IPS DF 6.9 (cell line): ENCODE data around the gene NECAB3.
A peak's percentile ranks its signal among the peaks of the same experiment; 100 is the strongest.

ENCODE experiments used
- DNase-seq: peaks from one replicate; pipeline ENCODE4 v3.0.0-alpha.2; 2013; ENCODE audit warnings: low read depth, low spot score
- H3K27ac ChIP-seq: one replicate; pipeline ENCODE4 v1.5.1; 2013; ENCODE audit warnings: low read length, control low read depth
- H3K27me3 ChIP-seq: 2 replicates; pipeline ENCODE4 v1.6.1; 2013; ENCODE audit warnings: mild to moderate bottlenecking, low read length; ENCODE audit not compliant: control insufficient read depth, insufficient read depth
- H3K36me3 ChIP-seq: 2 replicates; pipeline ENCODE4 v1.6.1; 2013; ENCODE audit warnings: low read length; ENCODE audit not compliant: control insufficient read depth, insufficient read depth
- H3K4me1 ChIP-seq: 2 replicates; pipeline ENCODE4 v1.6.1; 2013; ENCODE audit warnings: low read length; ENCODE audit not compliant: control insufficient read depth, insufficient read depth
- H3K4me3 ChIP-seq: 2 replicates; pipeline ENCODE4 v1.5.1; 2013; ENCODE audit warnings: mild to moderate bottlenecking, low read length
- H3K9me3 ChIP-seq: 2 replicates; pipeline ENCODE4 v1.6.1; 2013; ENCODE audit warnings: low read length, inconsistent platforms; ENCODE audit not compliant: control insufficient read depth, insufficient read depth
- WGBS: extraction: QIAGEN DNeasy Blood & Tissue Kit; methylation state at CpG from one replicate; pipeline ENCODE4 v1.1.7; 2013; ENCODE audit warnings: mixed read lengths, missing lambda C conversion rate; ENCODE audit not compliant: insufficient read length, insufficient coverage; 5-methylcytosine and 5-hydroxymethylcytosine counted together

The NECAB3 gene

DNA sequence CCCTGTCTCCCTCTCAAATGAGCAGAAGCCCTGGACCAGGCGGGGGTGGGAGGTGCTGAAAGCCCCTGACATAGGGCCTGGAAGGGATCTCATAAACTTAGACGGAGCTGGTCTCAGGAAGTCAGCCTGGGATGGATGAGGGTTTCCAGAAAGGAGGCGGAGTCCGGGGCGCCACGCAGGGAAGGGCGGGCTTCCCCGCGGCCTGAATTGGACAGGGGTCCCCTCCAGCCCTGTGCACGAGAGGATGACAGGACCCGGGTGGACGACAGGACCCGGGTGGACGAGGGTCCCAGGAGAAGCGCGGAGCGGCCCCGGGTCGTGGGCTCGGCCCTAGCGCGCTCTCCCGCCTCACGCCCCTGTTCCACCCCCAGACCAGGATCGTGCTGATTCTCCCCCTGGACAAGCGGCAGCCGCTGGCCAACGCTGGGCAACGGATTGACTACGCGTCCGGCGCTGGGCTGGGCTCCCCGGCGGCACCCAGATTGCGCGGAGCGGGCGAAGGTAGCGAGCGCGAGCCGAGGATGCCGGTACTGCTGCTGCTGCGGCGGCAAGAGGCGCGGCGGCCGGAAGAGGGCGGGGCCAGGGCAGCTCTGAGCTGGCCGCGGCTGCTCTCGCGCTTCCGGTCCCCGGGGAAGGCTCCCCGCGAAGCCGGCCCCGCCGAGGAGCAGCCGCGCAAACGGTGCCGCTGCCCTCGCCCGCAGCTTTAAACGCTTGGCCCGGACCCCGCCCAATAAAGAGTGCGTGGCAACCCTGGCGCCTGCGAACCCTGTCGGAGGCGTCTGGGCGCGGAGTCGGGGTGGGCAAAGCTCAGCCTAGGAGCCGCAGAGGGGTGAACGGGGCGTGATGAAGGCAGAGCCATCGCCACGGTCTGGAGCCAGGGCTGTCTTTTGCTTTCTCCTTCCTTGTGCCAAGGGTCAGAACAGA, 10.8 kb downstream of the NECAB3 start:
- H3K4me1 ChIP-seq = peaks cover 3% of the 10 kb centered on the region
- no CpG with 5 or more reads among the region's 84 CpGs for WGBS

GRCh38 chr20:33662172-33662571, 12.1 kb downstream of the NECAB3 start, which contains the start of gene C20orf144:
TSS of gene C20orf144 (plus strand) at chr20:33662327. CDS start at chr20:33662346, 19 bp downstream.
- no CpG with 5 or more reads among the region's 10 CpGs for WGBS
- Histone ChIP-seq H3K36me3 (peaks cover 11% of the 10 kb centered on the region), H3K4me1 (peaks cover 3% of the 10 kb centered on the region), H3K27ac (no peak within 1 kb of the TSS), H3K4me3 (peak within 1 kb of the TSS; percentile 68; the same call in 1 of the 2 replicates), H3K27me3 (no peaks in the 10 kb centered on the region), H3K9me3 (no peaks in the 10 kb centered on the region)
- DNase-seq = no peak

More for the DNA sequence above, 10.8 kb downstream of the NECAB3 start:
- H3K36me3 ChIP-seq = peaks cover 6% of the 10 kb centered on the region; the same call in 1 of the 2 replicates
- no peaks in the 10 kb centered on the region for H3K27me3 ChIP-seq
- H3K27ac ChIP-seq = no peak overlapping the region
- H3K9me3 ChIP-seq = no peaks in the 10 kb centered on the region
- DNase-seq = no peak
- peak overlapping the region; percentile 68 for H3K4me3 ChIP-seq

GRCh38 chr20:33660685-33661058, 13.6 kb downstream of the NECAB3 start:
- no peaks in the 10 kb centered on the region for H3K9me3 ChIP-seq
- no peak overlapping the region for H3K4me3 ChIP-seq
- DNase-seq = no peak
- peaks cover 3% of the 10 kb centered on the region for H3K4me1 ChIP-seq
- no peaks in the 10 kb centered on the region for H3K27me3 ChIP-seq
- WGBS = no CpG with 5 or more reads among the region's 7 CpGs
- H3K27ac ChIP-seq = no peak overlapping the region
- H3K36me3 ChIP-seq = peaks cover 10% of the 10 kb centered on the region

- H3K4me1 ChIP-seq = peaks cover 3% of the 10 kb centered on the region
- WGBS = no CpG with 5 or more reads among the region's 21 CpGs
- H3K36me3 ChIP-seq = peaks cover 10% of the 10 kb centered on the region
- no peak for DNase-seq
- H3K27ac ChIP-seq = no peak overlapping the region
- no peak overlapping the region for H3K4me3 ChIP-seq
- H3K9me3 ChIP-seq = no peaks in the 10 kb centered on the region
- H3K27me3 ChIP-seq = no peaks in the 10 kb centered on the region
Observed at GRCh38 chr20:33660035-33660684, 14.1 kb downstream of the NECAB3 start.

GRCh38 chr20:33659341-33660034, 14.7 kb downstream of the NECAB3 start:
- Histone ChIP-seq H3K9me3 (no peaks in the 10 kb centered on the region), H3K4me1 (peaks cover 3% of the 10 kb centered on the region), H3K27me3 (no peaks in the 10 kb centered on the region), H3K27ac (no peak overlapping the region), H3K4me3 (no peak overlapping the region), H3K36me3 (peaks cover 10% of the 10 kb centered on the region)
- WGBS = no CpG with 5 or more reads among the region's 32 CpGs
- no peak for DNase-seq

DNA sequence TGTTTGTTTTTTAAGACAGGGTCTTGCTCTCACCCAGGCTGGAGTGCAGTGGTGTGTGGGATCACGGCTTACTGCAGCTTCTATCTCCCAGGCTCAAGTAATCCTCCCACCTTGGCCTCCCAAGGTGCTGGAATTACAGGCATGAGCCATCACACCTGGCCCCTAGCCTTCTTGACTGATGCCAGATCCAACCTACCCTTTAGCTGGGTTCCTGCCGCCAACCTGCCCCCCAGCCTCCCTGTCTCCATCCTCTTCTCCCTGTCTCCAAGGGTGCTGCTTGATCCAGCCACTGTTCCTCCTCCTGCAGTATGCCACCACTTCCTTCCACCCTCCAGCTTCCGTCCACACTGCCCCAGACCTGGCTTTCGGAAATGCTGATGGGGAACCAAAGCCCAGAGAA, 15.3 kb downstream of the NECAB3 start:
- Histone ChIP-seq H3K27me3 (no peaks in the 10 kb centered on the region), H3K36me3 (peaks cover 10% of the 10 kb centered on the region), H3K4me3 (no peak overlapping the region), H3K4me1 (peaks cover 3% of the 10 kb centered on the region), H3K27ac (no peak overlapping the region), H3K9me3 (no peaks in the 10 kb centered on the region)
- WGBS = no CpG with 5 or more reads among the region's 4 CpGs
- DNase-seq = no peak

DNA sequence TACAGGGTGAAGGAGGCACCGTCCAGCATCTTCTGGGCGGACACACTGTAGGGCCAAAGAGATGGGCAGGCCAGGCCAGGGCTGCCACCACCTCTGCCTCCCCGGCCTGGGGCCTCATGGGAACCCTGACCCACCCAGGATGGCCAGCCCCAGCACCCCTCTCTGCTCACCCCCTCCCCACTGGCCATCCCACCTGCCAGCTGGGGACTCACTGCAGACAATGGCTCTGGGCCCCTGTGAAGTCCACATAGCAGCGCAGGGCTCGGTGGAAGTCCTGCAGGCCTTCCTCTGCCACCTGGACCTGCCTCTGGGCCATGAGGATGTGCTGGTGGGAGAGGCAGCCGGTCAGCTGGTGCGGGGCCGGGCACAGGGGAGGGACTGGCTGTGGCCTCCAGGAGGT, 15.7 kb downstream of the NECAB3 start:
- no peaks in the 10 kb centered on the region for H3K9me3 ChIP-seq
- H3K27me3 ChIP-seq = no peaks in the 10 kb centered on the region
- DNase-seq = no peak
- peaks cover 10% of the 10 kb centered on the region for H3K36me3 ChIP-seq
- no peak overlapping the region for H3K27ac ChIP-seq
- no CpG with 5 or more reads among the region's 8 CpGs for WGBS
- H3K4me3 ChIP-seq = no peak overlapping the region
- peaks cover 3% of the 10 kb centered on the region for H3K4me1 ChIP-seq

- Histone ChIP-seq H3K36me3 (peaks cover 10% of the 10 kb centered on the region), H3K4me1 (peaks cover 2% of the 10 kb centered on the region), H3K9me3 (no peaks in the 10 kb centered on the region), H3K27ac (no peak overlapping the region), H3K4me3 (no peak overlapping the region), H3K27me3 (no peaks in the 10 kb centered on the region)
- WGBS = no CpG with 5 or more reads among the region's 12 CpGs
- DNase-seq = no peak
Observed at GRCh38 chr20:33657704-33658095, 16.5 kb downstream of the NECAB3 start.

DNA sequence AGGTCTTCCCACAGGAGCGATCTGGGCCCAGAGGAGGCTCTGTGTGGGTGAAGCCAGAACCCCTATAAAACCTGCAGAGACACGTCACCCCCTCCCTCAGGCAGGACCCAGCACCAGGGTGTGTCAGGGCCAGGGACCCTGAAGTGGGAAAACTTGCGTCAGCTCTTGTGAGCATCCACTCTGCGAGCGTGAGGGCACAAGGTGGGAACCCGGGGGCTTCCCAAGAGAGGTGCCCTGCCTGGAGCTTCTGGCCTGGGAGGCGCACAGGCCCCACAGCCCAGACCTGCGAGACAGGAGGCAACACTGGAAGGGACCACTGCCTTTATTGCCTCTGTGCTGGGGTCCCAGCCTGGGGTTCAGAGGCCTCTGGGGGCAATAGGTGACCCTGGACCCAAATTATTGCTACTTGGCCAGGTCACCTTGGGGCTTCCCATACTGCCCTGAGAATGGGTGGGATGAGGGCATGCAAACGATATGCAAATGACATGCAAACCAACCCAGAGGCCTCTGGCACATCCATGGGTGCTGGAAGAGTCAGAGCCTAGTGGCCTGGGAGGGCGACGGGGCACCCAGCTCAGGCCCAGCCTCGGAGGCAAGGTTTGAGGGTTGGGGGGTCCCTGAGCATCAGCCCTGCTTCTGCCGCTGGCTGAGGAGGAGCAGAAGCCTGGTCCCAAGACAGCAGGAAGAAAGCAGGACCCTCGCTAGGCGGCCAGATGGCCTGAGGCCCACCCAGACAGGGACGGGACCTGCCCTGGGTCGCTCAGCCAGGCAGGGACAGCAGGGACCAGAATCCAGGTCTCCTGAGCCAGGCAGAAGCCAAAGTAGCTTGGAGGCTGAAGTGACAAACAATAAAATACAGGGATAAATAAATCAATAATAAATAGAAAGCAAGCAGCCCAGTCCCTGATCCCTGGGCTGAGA, 17.2 kb downstream of the NECAB3 start:
- Histone ChIP-seq H3K36me3 (peaks cover 10% of the 10 kb centered on the region), H3K27me3 (no peaks in the 10 kb centered on the region), H3K4me1 (no peaks in the 10 kb centered on the region; the same call in 1 of the 2 replicates), H3K27ac (no peak overlapping the region), H3K9me3 (no peaks in the 10 kb centered on the region), H3K4me3 (no peak overlapping the region)
- no CpG with 5 or more reads among the region's 17 CpGs for WGBS
- DNase-seq = no peak
